IMR-90 (cell line): ENCODE data around the gene TMEM53. TPM values are rescaled to one million over a fixed set of nuclear protein-coding genes. Genes with fewer than 3 reads are reported as not detected.

Source experiments
- ATAC-seq: fragments of 200-7000 bp; cut with Tn5 transposase; 2 replicates; pipeline ENCODE4 v1.9.1; 2020; ENCODE audit warnings: low read depth, mild to moderate bottlenecking, moderate library complexity
- BruUV-seq: library from RNA; stranded (reverse); fragments of 400-500 nt; replicated peaks from 2 replicates; lab custom pipeline; 2021; lab: Mats Ljungman, UMichigan
- CTCF ChIA-PET: fragments of 300-600 bp; formaldehyde crosslinking; extraction: SDS; loops from one replicate; lab custom pipeline; 2021; ENCODE audit warnings: antibody characterized with exemption; lab: Yijun Ruan, JAX
- POLR2A ChIA-PET: fragments of 300-600 bp; sonication (Branson Sonifier 250); formaldehyde crosslinking; loops from one replicate; lab custom pipeline; 2022; ENCODE audit warnings: antibody characterized with exemption; ENCODE audit not compliant: unreplicated experiment; lab: Charles Lee
- DNase-seq: peaks from one replicate; pipeline ENCODE4 v3.0.0; 2013
- H2AFZ ChIP-seq: replicated peaks from 2 replicates; pipeline ENCODE3; 2013; ENCODE audit warnings: low read length, mild to moderate bottlenecking; ENCODE audit not compliant: poor library complexity
- H2AK5ac ChIP-seq: 2 replicates; pipeline ENCODE4 v1.6.1; 2013; ENCODE audit warnings: low read depth, low read length, inconsistent platforms
- H2AK9ac ChIP-seq: replicated peaks from 2 replicates; pipeline ENCODE3; 2013; ENCODE audit warnings: mild to moderate bottlenecking, low read depth, low read length, moderate library complexity; ENCODE audit not compliant: poor library complexity
- H2BK120ac ChIP-seq: 2 replicates; pipeline ENCODE4 v1.6.1; 2013; ENCODE audit warnings: low read depth, low read length, inconsistent platforms
- H2BK15ac ChIP-seq: 3 replicates; pipeline ENCODE4 v1.6.1; 2013; ENCODE audit warnings: low read depth, low read length, inconsistent platforms
- H2BK20ac ChIP-seq: 2 replicates; pipeline ENCODE4 v1.6.1; 2013; ENCODE audit warnings: low read depth, mild to moderate bottlenecking, inconsistent platforms, low read length, moderate library complexity
- H2BK5ac ChIP-seq: 2 replicates; pipeline ENCODE4 v1.6.1; 2013; ENCODE audit warnings: mild to moderate bottlenecking, low read depth, low read length, inconsistent platforms; ENCODE audit not compliant: poor library complexity, severe bottlenecking
- H3K14ac ChIP-seq: replicated peaks from 2 replicates; pipeline ENCODE4 v1.6.1; 2013; ENCODE audit warnings: low read depth, low read length, inconsistent platforms
- H3K18ac ChIP-seq: 2 replicates; pipeline ENCODE4 v1.6.1; 2013; ENCODE audit warnings: low read depth, low read length, control low read depth
- H3K23ac ChIP-seq: 2 replicates; pipeline ENCODE4 v1.6.1; 2013; ENCODE audit warnings: low read depth, low read length, inconsistent platforms
- H3K27ac ChIP-seq: 2 replicates; pipeline ENCODE4 v1.5.1; 2013; ENCODE audit warnings: mild to moderate bottlenecking, control low read depth, low read length; ENCODE audit not compliant: insufficient read depth
- H3K27me3 ChIP-seq: 2 replicates; pipeline ENCODE4 v1.6.1; 2013; ENCODE audit warnings: low read length; ENCODE audit not compliant: control insufficient read depth, insufficient read depth
- H3K36me3 ChIP-seq: 2 replicates; pipeline ENCODE4 v1.6.1; 2013; ENCODE audit warnings: low read length, mixed read lengths; ENCODE audit not compliant: control insufficient read depth, insufficient read depth
- H3K4ac ChIP-seq: 2 replicates; pipeline ENCODE4 v1.6.1; 2013; ENCODE audit warnings: low read depth, low read length, inconsistent platforms
- H3K4me1 ChIP-seq: 2 replicates; pipeline ENCODE4 v1.6.1; 2013; ENCODE audit warnings: low read length, mixed read lengths; ENCODE audit not compliant: control insufficient read depth, insufficient read depth
- H3K4me2 ChIP-seq: 2 replicates; pipeline ENCODE4 v1.6.1; 2013; ENCODE audit warnings: low read depth, mild to moderate bottlenecking, control low read depth, low read length, moderate library complexity
- H3K4me3 ChIP-seq: 2 replicates; pipeline ENCODE4 v1.5.1; 2013; ENCODE audit warnings: low read depth, mild to moderate bottlenecking, control low read depth, low read length, moderate library complexity; ENCODE audit not compliant: insufficient read depth
- H3K56ac ChIP-seq: 2 replicates; pipeline ENCODE4 v1.6.1; 2013; ENCODE audit warnings: low read length, inconsistent platforms; ENCODE audit not compliant: insufficient read depth; ENCODE audit errors: extremely low read depth
- H3K79me1 ChIP-seq, 2 experiments: 2 replicates each; pipeline ENCODE4 v1.6.1; 2013; ENCODE audit warnings: low read length in 2 of 2, inconsistent platforms in 1 of 2, low read depth in 1 of 2
- H3K9ac ChIP-seq: 2 replicates; pipeline ENCODE4 v1.6.1; 2013; ENCODE audit warnings: low read depth, low read length, control low read depth
- H3K9me1 ChIP-seq: 2 replicates; pipeline ENCODE4 v1.6.1; 2013; ENCODE audit warnings: low read length, inconsistent platforms; ENCODE audit not compliant: insufficient read depth
- H3K9me3 ChIP-seq: 2 replicates; pipeline ENCODE4 v1.6.1; 2013; ENCODE audit warnings: low read length; ENCODE audit not compliant: control insufficient read depth, insufficient read depth
- H4K20me1 ChIP-seq: 2 replicates; pipeline ENCODE4 v1.6.1; 2013; ENCODE audit warnings: low read length, inconsistent platforms; ENCODE audit not compliant: insufficient read depth
- H4K5ac ChIP-seq: 2 replicates; pipeline ENCODE4 v1.6.1; 2013; ENCODE audit warnings: mild to moderate bottlenecking, low read depth, low read length, control low read depth
- H4K8ac ChIP-seq, 2 experiments: 2 replicates each; pipeline ENCODE4 v1.6.1; 2013; ENCODE audit warnings: low read depth in 2 of 2, low read length in 2 of 2, control low read depth in 1 of 2, inconsistent platforms in 1 of 2
- H4K91ac ChIP-seq: 2 replicates; pipeline ENCODE4 v1.6.1; 2013; ENCODE audit warnings: low read depth, low read length, inconsistent platforms; ENCODE audit not compliant: insufficient read depth
- BHLHE40 ChIP-seq: fragments of 150-350 bp; IDR thresholded peaks from 2 replicates; pipeline ENCODE4 v1.6.1; 2016; ENCODE audit warnings: mild to moderate bottlenecking, low read depth, low read length
- CEBPB ChIP-seq: IDR thresholded peaks from 2 replicates; pipeline ENCODE4 v1.6.1; 2012; ENCODE audit warnings: low read depth, low read length, improper control_type of control experiment
- CTCF ChIP-seq: conservative IDR thresholded peaks from 2 replicates; pipeline ENCODE4 v1.5.1; 2012; ENCODE audit warnings: mild to moderate bottlenecking, low read depth, low read length, improper control_type of control experiment
- MXI1 ChIP-seq: IDR thresholded peaks from 2 replicates; pipeline ENCODE4 v1.6.1; 2012; ENCODE audit warnings: low read depth, mild to moderate bottlenecking, low read length, moderate library complexity, borderline replicate concordance
- POLR2A ChIP-seq: IDR thresholded peaks from 2 replicates; pipeline ENCODE4 v1.6.1; 2012; ENCODE audit warnings: mild to moderate bottlenecking, low read depth, low read length
- RAD21 ChIP-seq: IDR thresholded peaks from 2 replicates; pipeline ENCODE4 v1.6.1; 2012; ENCODE audit warnings: low read length, improper control_type of control experiment
- RCOR1 ChIP-seq: IDR thresholded peaks from 2 replicates; pipeline ENCODE4 v1.6.1; 2012; ENCODE audit warnings: mild to moderate bottlenecking, low read length, improper control_type of control experiment; ENCODE audit not compliant: insufficient replicate concordance
- RFX5 ChIP-seq: IDR thresholded peaks from 2 replicates; pipeline ENCODE4 v1.8.0; 2012; ENCODE audit warnings: low read depth, mild to moderate bottlenecking, low read length, moderate library complexity
- USF2 ChIP-seq: fragments of 150-350 bp; IDR thresholded peaks from 2 replicates; pipeline ENCODE4 v1.6.1; 2017; ENCODE audit warnings: mild to moderate bottlenecking, antibody characterized with exemption, low read length, low read depth
- WGBS, 2 experiments: methylation state at CpG; one replicate each; pipeline versions ENCODE4 v1.1.5 to v1.1.7; 2013; ENCODE audit warnings: missing lambda C conversion rate in 2 of 2; ENCODE audit not compliant: insufficient read length in 1 of 2; ENCODE audit errors: extremely low coverage in 2 of 2; 5-methylcytosine and 5-hydroxymethylcytosine counted together
- dilution Hi-C: fragments of 300-500 bp; cut with HindIII; formaldehyde crosslinking; loops from one replicate; pipeline ENCODE4 v1.14.3; 2018; ENCODE audit warnings: low sequenced_read_pairs; ENCODE audit not compliant: unreplicated experiment
- in situ Hi-C: fragments of 300-500 bp; cut with MboI; formaldehyde crosslinking; loops from 3 replicates; pipeline ENCODE4 v1.14.3; 2019; ENCODE audit warnings: low sequenced_read_pairs, inconsistent platforms, mixed read lengths
- intact Hi-C: fragments of 100-400 bp; cut with micrococcal nuclease; formaldehyde crosslinking; loops from 2 replicates; pipeline ENCODE4 v1.10.0; 2022
- polyA plus RNA-seq, 3 experiments: library from polyadenylated mRNA; depleted of rRNA; stranded (reverse); fragments of >200 nt; gene quantifications; 2 replicates each; pipeline ENCODE4 v1.2.3, GENCODE V29; 2012; ENCODE audit warnings: low replicate concordance in 1 of 3
- total RNA-seq: library from RNA; depleted of rRNA; stranded (reverse); fragments of >200 nt; gene quantifications from 2 replicates; pipeline ENCODE4 v1.2.3, GENCODE V29; 2012

Gene TMEM53
- total and polyA plus RNA-seq, 2 of the 4 experiments (the other 2 are of a cell fraction): 2.7 to 6.3 TPM

GRCh38 chr1:44628962-44629756, 45.1 kb downstream of the TMEM53 start (continued):
- TF ChIP-seq CTCF: no peak
- no peak for TF ChIP-seq BHLHE40

GRCh38 chr1:44625348-44625747, 48.9 kb downstream of the TMEM53 start:
- dilution Hi-C loops (no loop called here), in situ Hi-C loops (no loop called here), intact Hi-C loops (no loop called here)
- no peaks in the 10 kb centered on the region for H3K79me1 ChIP-seq
- no peak overlapping the region for H3K23ac ChIP-seq
- WGBS, 2 experiments: 94% methylated on average over 4 of the region's 7 CpGs; no CpG with 5 or more reads in 1 of the 2 experiments
- no peak overlapping the region for H2AK9ac ChIP-seq
- peaks cover 13% of the 10 kb centered on the region for H3K4me1 ChIP-seq
- H3K36me3 ChIP-seq: no peaks in the 10 kb centered on the region
- CTCF ChIA-PET: no interaction called here
- no TSS peak for BruUV-seq
- H4K91ac ChIP-seq: no peak overlapping the region
- H2AFZ ChIP-seq: no peak overlapping the region
- no peak overlapping the region for H2BK120ac ChIP-seq
- peaks cover 19% of the 10 kb centered on the region for H3K9me1 ChIP-seq
- H4K5ac ChIP-seq: no peak overlapping the region
- H3K27ac ChIP-seq: no peak overlapping the region
- no peak overlapping the region for H4K8ac ChIP-seq
- POLR2A ChIA-PET: no interaction called here
- H3K9me3 ChIP-seq: no peaks in the 10 kb centered on the region
- no peak overlapping the region for H2BK15ac ChIP-seq
- H2BK20ac ChIP-seq: no peak overlapping the region
- ATAC-seq (no peak), DNase-seq (no peak)
- H3K4me2 ChIP-seq: no peak overlapping the region
- H4K20me1 ChIP-seq: peaks cover 7% of the 10 kb centered on the region; the same call in 1 of the 2 replicates
- no peak overlapping the region for H2BK5ac ChIP-seq
- H3K9ac ChIP-seq: no peak overlapping the region
- no peak overlapping the region for H3K56ac ChIP-seq
- no peak overlapping the region for H3K18ac ChIP-seq
- H3K4ac ChIP-seq: no peak overlapping the region
- no peaks in the 10 kb centered on the region; the same call in 1 of the 2 replicates for H3K27me3 ChIP-seq
- no peak overlapping the region for H3K14ac ChIP-seq
- H3K4me3 ChIP-seq: no peak overlapping the region
- no peak overlapping the region for H2AK5ac ChIP-seq
- TF ChIP-seq RAD21: no peak
- TF ChIP-seq POLR2A: no peak
- TF ChIP-seq BHLHE40: no peak
- TF ChIP-seq CTCF: no peak
- TF ChIP-seq RFX5: no peak
- TF ChIP-seq CEBPB: no peak
- TF ChIP-seq MXI1: no peak
- TF ChIP-seq USF2: no peak
- no peak for TF ChIP-seq RCOR1
